Activated gamma-delta T cell treated with Interleukin-2 at 50 U/mL for 16 hours (primary cell): ENCODE data around the gene CEP68.
"Not testable (repeated sequence)": the region's sequence is repeated elsewhere in the genome, so short reads cannot be mapped to it uniquely, and the experiment has no call there.

Source experiments
- DNase-seq: peaks from one replicate; pipeline ENCODE4 v3.0.0-alpha.2; 2020

CEP68 gene

DNA sequence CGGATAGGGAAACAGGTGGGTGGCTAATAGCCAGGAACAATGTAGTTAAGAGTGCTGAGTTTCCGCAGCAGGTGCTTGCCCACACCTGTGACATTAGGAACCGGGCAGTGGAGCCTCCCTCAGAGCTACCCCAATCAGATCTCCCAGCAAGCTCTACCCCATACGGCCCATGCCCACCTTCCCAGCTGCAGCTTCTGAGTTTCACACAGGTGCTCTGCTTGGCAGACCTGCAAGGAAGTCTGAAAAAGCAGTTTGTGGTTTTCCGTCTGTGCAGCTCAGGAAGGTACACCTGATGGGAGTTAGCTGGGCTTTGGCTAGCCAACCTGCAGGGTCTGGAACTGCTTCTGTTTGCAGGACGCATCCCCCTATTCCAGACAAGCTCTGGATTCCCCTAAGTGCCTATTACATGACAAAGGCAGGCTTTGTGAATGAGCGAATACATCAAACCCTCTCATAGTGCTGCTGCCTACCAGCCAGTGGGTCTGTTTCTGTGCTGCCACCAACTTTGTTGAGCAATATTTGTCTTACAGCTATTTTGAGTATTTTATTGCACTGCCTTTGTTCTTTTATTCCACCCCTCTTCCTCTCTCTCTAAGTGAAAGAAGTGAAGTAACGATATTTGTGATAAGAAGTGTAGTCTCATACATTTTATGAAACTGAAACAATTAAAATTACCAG lies 24.7 kb upstream of the CEP68 start:
- DNase-seq: no peak

DNA sequence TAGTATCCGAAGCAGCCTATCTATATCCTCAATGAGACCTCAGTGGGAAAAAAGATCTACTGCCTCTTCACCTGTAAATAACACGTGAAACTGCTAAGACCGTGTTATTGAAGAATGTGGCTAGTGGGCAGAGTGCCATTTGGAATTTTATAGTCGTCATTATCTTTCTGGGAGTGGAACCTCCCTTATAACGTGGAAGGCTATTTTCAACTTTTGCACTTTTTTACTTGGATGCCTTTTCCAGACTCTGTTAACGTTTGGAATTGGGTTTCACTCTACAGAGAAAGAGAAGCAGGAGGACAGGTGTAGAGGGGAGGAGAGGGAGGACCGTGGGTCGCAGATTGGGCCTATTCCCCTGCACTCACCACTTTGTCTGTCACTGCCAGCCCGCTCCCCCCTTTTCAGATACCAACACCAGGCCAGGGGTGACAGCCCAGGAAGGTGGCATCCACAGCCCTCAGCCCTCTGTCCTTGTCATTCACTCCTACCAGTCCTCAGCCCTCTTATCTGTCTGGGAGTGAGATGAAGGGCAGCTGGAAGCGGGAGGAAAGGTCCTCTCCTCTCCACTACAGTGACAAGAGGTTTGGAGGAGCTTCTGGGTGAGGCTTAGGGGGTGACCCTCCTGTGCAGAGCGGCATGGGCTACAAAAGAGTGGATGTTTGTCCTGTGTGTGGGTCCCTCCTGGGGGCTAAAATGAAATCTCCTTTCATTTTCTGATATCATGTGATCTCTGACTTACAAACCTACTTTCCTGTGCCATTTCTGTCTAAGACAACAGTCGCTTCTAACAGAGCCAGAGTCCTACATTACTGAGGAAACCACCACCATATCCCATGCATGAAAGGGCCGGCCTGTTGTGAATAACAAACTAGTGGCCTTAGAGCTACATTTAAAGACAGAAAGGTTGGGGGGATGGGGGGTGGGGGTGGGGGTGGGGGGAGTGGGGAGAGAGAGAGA lies 23.9 kb upstream of the CEP68 start:
- no peak for DNase-seq

- DNase-seq: no peak
These were observed 23.0 kb upstream of the CEP68 start for GRCh38 chr2:65033178-65033577.

DNA sequence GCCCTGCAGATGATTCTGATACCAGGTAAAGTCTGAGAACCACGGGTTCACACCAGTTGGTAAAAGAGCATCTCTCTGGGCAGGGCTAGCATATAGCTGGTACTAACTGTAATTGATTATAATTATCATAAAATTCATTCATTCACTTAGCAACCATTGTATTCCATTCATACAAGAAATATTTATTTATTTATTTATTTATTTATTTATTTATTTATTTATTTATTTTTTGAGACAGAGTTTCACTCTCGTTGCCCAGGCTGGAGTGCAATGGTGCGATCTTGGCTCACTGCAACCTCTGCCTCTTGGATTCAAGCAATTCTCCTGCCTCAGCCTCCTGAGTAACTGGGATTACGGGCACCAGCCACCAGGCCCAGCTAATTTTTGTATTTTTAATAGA lies 22.5 kb upstream of the CEP68 start:
- DNase-seq: not testable (repeated sequence)

- no peak for DNase-seq
These were observed 20.8 kb upstream of the CEP68 start for GRCh38 chr2:65035351-65035943.

DNA sequence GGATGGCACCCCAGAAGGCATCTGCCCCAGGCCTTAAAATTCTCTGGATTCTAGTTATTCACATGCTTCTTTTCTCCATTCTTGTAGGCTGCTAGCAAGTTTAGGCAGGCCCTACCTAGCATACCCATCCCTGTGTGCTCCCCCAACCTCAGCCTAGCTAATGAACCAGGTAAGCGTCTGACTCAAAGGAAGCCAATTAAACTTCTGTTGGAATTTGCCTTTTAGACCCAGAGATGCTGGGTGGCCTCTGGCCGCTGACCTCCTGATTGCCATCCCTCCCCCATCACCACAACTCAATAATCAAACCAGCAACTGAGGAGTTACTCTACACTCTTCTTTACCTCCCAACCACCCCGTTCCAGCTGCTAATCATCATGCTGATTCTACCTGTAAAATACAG lies 19.0 kb upstream of the CEP68 start:
- DNase-seq: no peak

DNA sequence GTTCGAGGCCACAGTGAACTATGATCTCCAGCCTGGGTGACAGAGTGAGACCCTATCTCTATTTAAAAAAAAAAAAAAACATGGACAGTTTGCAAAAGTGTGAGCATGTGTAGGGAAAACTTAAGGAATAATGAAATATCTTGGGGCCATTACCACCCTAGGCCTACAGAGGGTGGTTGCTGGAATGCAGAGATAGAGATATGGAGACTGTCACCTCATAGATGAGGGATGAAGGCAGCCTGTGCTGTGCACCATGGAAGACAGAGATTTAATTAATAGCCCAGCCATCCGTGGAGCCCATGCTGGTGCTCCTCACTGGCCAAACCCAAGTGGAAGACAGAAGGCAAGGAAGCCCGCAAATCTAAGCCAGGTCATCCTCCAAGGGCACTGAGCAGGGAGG lies 16.6 kb upstream of the CEP68 start:
- no peak for DNase-seq

GRCh38 chr2:65040400-65041261 lies 15.6 kb upstream of the CEP68 start:
- DNase-seq: peak; percentile 72

DNA sequence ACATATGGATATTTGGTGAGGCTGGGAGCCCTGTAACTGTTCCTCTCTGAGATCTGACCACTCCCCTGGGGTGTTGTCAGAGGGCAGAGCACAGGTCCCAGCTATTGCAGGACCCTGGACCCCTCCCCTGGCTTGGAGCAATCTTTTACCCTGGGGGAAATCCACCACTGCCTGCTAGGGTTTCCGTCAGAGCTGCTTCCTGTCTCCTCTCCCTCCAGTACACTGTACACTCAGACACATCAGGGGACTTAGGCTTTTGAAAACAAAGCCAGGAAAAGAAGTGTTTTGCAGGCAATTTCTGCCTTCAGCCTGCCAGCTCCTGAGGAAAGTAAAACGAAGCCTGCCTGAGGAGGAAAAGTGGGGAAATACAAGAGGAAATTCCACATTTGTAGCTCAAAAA lies 13.2 kb upstream of the CEP68 start:
- no peak for DNase-seq

- no peak for DNase-seq
These were observed 12.0 kb upstream of the CEP68 start for GRCh38 chr2:65044097-65044735.

- DNase-seq: no peak
These were observed 10.6 kb upstream of the CEP68 start for GRCh38 chr2:65045651-65046050.

- DNase-seq: no peak
These were observed 9.4 kb upstream of the CEP68 start for GRCh38 chr2:65046633-65047407.

- DNase-seq: no peak
These were observed 7.1 kb upstream of the CEP68 start for GRCh38 chr2:65049010-65049639.

- DNase-seq: no peak
These were observed 5.3 kb upstream of the CEP68 start for GRCh38 chr2:65050931-65051330.

DNA sequence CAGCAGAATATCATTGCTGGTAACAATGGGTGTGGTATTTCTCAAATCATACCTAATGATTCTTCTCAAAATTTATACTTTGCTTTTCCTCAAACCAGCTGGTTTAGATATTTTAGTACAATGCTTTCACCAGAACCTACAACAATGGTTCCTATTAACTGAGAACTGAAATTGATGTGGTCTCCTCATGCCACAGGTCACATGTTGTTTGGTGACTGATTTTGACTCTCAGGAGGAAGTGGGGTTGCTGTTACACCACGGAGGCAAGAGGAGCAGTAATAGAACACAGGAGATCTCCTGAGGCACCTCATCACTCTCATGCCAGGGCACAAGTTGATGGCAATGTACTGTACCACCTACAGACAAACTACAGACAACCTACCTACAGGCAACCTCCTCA lies 3.0 kb upstream of the CEP68 start:
- peak; percentile 19 for DNase-seq

DNA sequence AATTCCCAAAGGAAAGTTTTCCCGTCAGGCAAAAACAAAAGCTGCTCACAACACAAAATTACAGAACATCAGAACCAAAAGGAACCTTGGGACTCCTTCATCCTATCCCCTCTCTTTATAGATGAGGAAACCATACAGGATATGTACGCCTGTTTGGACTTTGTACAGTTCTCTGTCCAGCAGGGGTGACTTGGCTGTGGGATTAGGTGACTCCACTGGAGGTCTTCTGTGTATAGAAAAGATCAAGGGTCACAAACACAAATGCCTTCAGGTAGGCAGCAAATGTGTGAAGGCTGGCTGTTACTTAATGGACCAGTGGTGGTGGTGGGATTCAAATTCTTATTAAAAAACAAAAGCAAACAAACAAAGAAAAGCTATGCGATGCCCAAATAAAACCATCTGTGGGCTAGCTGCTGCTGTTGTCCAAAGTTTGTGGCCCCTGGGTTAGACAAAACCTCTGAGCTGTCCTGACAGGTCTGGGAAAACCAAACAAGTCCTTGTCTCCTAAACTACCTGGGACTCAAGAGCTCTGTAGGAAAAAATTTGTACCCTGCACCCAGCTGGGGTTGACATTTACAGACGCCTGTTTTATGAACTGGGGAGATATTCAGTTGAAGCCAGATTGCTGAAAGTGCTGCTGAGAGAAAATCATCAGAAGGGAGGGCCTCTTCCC lies 1.3 kb upstream of the CEP68 start:
- no peak for DNase-seq

DNA sequence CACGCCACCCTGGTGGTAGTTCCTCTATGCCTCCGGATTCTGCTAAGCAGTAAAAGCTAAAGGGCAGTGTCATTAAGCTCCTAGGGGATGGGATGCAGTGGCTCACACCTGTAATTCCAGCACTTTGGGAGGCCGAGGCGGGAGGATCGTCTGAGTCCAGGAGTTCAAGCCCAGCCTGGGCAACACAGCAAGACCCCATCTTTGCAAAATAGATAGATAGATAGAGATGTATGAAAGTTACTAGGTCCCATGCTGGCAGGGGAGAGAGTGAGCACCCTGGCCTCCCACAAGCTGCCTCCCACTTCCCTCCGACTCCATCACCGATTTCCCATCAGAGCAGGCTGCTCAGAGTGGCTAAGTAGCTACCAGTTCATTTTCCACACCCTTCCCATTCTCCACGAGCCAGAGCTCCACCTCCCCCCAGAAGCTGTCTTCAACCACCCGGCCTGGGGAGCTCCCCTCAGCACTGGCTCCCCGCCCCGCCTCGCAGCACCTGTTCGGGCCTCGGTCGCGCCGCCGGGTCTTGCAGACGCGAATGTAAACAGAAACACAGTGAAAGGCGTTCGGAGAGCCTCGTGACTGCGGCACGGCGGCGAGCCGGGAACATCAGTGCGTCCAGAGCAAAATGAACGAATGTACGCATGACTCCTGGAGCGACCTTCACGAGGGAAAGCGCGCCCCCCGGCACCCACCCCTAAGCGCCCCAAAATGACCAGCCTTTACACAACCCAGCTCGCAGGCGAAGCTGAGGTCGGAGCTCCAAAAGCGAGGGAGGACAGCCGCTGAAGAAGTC lies 598 bp upstream of the CEP68 start:
- peak; percentile 55 for DNase-seq

DNA sequence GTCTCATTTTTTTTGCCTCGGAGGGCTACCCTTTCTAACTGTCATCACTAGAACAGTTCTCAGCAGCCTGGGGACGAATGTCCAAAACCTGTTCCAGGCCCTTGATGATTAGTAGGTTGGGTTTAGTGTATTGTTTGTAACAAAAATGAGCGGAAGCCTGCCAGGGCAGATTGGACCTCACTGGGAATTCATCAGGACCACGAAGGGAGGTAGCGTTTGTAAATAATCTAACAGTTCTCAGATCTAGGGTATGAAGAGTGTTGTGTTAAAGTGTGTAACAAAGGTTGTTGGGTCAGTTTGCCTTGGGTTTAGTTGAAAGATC lies 799 bp downstream of the CEP68 start:
- DNase-seq: no peak

- DNase-seq: peak; percentile 61
These were observed 1.3 kb downstream of the CEP68 start for GRCh38 chr2:65057391-65058052.
